DLD1 (cell line): ENCODE data around the gene BPI.

ENCODE experiments used
- in situ Hi-C: cut with HindIII; loops from 2 replicates; pipeline ENCODE4 v1.10.0; 2017; ENCODE audit warnings: low sequenced_read_pairs

Gene BPI

DNA sequence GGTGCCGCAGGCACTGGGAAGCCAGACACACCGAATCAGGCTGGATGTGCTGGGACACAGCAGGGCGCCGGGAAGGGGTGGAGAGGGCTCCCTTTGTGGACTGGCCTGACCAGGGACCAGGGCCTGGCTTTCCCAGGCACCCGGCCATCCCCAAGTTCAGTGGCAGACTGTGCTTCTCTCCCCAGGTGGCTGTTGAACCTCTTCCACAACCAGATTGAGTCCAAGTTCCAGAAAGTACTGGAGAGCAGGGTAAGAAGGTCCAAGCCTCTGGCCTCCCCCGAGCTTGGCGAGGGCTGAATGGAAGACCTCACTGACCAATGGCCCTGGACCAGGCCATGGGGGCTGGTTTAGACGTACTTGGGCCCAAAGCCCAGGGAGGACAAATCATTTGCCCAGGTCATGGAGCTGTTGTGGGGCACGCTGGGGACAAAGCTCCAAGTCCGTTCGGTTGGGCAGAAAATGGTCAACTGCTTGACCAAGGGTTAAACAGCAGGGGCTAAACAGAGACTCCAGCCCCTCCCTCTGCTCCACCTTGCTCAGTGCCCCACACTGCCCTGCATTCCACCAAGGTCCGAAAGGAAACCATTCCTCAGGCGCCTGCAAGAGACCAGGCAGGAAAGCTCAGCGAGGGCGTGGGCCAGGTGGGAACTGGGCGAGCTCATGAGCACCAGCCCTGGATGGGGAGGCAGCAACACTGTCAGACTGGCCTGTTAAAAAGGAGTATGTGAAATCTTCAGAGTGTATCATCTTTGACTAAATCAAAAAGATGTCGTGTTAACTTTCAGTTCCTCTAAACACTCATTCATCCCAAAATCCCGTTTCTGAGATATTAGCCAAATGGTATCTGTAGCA is 51.4 kb downstream of the BPI start:
- in situ Hi-C loops, result no loop called here

DNA sequence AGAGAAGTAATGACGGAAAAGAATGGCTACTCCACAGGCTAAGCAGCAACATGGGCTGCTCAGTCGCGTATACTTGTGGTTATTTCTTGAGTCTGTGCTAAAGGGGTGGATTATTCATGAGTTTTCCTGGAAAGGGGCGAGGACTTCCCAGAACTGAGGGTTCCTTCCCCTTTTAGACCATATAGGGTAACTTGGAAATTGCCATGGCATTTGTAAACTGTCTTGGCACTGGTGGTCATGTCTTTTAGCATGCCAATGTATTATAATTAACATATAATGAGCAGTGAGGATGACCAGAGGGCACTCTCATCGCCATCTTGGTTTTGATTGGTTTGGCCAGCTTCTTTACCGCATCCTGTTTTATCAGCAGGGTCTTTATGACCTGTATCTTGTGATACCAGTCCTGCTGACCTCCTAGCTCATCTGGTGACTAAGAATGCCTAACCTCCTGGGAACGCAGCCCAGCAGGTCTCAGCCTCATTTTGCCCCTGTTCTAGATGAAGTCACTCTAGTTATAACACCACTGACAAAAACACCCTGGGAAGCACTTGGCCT is 53.8 kb downstream of the BPI start:
- in situ Hi-C loops, result no loop called here

DNA sequence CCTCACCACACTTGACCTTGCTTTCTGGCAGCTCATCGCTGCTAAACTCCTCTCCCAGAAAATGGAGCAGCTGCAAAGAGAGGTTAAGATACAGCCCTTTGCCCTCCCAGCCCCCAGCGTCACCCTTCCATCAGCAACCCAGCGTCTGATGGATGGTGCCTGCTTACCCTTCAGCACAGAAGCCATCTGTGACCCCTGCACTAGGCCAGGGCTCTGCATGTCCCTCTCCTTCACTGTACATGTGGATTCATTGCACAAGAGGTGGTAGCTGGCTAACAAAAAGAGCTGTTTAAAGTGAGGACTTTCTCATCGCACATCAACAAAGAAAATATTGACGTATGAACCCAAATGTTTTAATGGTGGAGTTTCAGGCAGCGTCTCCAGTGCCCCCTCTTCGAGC is 54.6 kb downstream of the BPI start:
- in situ Hi-C loops, result no loop called here

GRCh38 chr20:38363004-38363747 is 59.2 kb downstream of the BPI start:
- in situ Hi-C loops, result no loop called here

- in situ Hi-C loops, result no loop called here
These were observed 65.4 kb downstream of the BPI start for GRCh38 chr20:38369389-38369788.

GRCh38 chr20:38372806-38373205 is 68.8 kb downstream of the BPI start:
- in situ Hi-C loops, result no loop called here

- in situ Hi-C loops, result no loop called here
These were observed 69.4 kb downstream of the BPI start for GRCh38 chr20:38373231-38373867.

DNA sequence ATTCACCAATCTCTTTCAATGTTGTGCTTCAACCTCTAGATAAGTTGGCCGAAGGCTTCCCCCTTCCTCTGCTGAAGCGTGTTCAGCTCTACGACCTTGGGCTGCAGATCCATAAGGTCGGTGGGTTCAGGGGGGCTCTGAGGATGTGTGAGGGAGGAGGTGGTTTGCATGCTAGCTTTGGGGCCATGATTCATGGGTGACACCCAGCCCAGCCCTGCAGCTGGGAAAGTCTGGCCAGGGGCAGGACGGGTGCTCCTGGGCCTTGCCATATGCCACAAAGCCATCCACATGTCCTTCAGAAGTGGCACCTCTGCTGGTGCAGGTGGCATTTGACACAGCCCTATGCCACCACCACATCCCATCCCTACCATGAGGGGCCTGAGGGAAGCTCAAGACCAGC is 69.9 kb downstream of the BPI start:
- in situ Hi-C loops, result no loop called here

- in situ Hi-C loops, result loop anchor here (5.0 kb wide), 1 partner anchor 55 kb away; no protein-coding TSS in a partner anchor
These were observed 73.2 kb downstream of the BPI start for GRCh38 chr20:38377039-38377685.

- in situ Hi-C loops, result loop anchor here (5.0 kb wide), 1 partner anchor 56 kb away; no protein-coding TSS in a partner anchor
These were observed 73.9 kb downstream of the BPI start for GRCh38 chr20:38377838-38378237.

DNA sequence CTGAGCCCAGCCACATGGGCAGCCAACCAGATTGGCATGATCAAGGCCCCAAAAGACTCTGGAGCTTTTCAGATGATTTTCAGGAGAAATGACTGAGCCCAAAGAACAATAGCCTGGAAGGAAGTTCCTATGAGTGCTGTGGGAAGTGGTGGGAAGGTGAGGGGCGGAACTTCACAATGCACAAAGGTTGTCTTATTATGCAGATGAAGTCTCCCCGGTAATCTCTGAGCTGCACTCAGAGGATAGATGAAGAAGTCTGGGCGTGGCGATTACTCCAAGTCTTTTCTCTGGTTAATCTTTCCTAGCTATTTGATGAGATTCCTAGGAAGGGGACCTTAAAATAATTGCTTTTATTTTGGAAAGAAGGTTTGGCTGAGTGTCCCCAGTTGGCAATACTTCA is 79.2 kb downstream of the BPI start:
- in situ Hi-C loops, result no loop called here

- in situ Hi-C loops, result no loop called here
These were observed 82.0 kb downstream of the BPI start for GRCh38 chr20:38386004-38386403.

DNA sequence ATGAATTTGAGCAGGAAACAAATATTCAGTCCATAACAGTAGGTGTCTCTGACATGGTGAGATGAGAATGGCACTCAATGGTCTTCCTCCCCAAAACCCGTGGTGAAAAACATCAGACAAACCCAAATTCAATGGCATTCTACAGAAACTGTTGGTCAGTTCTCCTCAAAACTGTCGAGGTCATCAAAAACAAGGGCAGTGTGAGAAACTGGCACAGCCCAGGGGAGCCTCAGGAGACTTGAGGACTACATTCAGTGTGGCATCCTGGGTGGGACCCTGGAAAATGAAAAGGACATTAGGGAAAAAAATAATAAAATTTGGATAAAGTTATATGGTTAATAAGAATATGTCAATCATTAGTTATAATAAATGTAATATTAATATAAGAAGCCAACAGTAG is 82.9 kb downstream of the BPI start:
- in situ Hi-C loops, result no loop called here
